GM12864 (cell line): Measurements from ENCODE around the gene MAMLD1.

Experiments used
- DNase-seq: peaks from one replicate; pipeline ENCODE4 v3.0.0-alpha.2; 2011; ENCODE audit warnings: low read depth
- H3K4me3 ChIP-seq: 2 replicates; pipeline ENCODE4 v1.5.1; 2011; ENCODE audit warnings: mild to moderate bottlenecking, low read depth, low read length, control low read depth
- TF ChIP-seq, protein P1 (sequence below): IDR thresholded peaks from 2 replicates; pipeline ENCODE4 v1.5.1; 2011; ENCODE audit warnings: low read depth, mild to moderate bottlenecking, moderate library complexity, low read length, control low read depth, inconsistent platforms; ENCODE audit errors: missing control alignments

MAMLD1 gene

DNA sequence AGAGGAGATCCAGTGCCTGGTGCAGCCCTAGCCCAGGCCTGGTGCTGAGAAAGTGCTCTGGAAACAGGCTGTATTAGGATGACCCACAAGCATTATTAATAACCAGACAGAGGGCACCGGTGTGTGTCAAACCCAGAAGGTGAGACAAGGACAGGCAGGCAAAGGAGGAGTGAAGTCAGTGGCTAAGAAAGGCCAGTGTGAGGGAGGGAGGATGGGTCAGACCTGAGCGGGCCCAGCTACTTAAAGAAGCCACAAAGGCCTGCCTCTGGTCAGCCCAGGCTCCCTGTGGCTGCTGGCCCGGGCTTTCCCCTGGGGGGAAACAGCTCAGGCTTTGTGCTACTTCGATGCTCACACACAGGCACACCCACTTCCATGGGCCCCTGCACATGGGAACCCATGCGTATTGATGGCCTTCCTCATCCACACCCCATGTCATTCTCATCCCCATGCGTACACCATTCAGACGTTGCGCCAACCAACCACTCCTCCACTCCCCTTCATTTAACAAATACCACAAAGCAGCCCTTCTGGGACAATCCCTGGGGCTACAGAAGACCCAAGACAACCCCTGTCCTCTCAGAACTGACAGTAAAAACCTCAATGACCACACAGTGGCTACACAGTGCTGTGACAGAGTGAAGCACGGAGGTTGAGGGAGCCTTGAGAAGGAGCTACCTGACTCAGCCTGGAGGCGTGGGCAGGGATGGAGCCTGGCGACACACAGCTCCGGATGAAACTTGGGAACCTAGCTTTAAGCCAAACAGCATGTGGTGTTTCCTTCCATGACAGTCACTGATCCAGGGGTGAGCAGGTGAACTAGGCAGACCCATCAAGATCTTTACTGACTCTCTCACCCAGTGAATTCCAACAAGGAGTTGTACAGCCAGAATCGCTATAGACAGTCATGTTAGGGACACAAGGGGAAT lies 180.4 kb downstream of the MAMLD1 start:
- H3K4me3 ChIP-seq = no peak overlapping the region
- TF ChIP-seq, protein P1, sequence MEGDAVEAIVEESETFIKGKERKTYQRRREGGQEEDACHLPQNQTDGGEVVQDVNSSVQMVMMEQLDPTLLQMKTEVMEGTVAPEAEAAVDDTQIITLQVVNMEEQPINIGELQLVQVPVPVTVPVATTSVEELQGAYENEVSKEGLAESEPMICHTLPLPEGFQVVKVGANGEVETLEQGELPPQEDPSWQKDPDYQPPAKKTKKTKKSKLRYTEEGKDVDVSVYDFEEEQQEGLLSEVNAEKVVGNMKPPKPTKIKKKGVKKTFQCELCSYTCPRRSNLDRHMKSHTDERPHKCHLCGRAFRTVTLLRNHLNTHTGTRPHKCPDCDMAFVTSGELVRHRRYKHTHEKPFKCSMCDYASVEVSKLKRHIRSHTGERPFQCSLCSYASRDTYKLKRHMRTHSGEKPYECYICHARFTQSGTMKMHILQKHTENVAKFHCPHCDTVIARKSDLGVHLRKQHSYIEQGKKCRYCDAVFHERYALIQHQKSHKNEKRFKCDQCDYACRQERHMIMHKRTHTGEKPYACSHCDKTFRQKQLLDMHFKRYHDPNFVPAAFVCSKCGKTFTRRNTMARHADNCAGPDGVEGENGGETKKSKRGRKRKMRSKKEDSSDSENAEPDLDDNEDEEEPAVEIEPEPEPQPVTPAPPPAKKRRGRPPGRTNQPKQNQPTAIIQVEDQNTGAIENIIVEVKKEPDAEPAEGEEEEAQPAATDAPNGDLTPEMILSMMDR = no peak
- no peak for DNase-seq

DNA sequence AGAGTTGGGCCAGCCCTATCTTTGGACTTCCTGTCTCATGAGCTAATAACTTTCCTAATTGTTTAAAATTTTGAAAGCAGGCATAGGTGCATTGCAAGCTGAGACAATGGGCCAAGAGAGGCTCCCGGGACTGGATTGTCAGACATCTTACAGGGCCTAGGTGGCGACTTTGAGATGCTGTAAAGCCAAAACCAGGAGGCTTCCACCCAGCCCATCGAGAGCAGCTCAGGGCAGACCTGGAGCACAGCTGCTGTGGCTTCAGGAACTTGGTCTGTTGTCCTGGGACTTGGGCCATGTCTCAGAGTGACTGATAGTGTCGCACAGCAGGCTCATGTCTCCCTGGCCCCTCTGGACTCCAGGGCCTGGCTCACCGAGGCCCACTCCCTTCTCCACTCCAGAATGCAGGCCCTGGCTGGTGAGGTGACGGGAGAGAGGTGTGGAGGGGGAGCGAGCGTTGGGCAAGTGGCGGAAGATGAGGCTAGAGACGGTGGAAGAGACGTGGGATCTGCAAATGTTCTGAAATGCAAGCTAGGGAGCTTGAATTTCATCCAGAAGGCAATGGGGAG lies 181.2 kb downstream of the MAMLD1 start:
- no peak for DNase-seq
- no peak overlapping the region for H3K4me3 ChIP-seq
- TF ChIP-seq, protein P1 = peak; percentile 21

DNA sequence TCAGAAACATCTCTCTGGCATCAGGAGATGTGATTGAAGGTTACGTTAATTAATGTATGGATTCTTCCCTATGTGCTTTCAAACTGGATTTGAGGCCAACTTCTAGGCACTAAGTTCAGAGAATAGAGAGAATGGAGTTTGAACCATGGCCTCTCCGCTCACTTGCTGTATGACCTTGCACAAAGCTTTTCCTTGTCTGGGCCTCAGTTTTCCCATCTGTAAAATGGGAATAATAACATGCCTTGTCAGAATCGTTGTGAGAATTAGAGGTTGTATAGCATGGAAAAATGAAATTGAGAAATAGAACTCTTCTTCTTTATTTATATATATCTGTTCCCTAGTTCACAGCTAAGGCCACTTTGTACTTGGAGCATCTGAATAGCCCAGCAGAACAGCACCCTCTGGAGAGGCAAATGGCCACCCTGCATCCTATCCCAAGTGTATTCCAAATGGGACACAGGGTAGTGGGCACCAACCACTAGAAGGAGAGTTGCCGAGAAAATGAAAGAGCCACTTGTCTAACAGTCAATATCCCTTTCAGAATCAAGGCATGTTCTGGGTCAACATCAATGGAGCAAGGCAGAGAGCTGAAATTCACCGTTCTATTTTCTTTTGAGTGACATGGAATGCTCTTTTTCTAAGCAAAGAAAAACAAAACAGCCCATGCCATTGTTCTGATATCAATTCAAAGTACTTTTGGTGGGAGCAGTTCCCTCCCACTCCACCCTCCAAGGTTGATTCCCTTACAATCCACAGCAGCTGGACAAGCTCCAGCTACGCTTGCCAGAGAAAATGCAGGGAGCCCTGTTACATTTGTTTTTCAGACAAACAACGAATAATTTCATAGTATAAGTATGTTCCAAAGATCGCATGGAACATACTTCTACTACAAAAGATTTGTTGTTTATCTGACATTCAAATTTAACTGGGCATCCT lies 182.0 kb downstream of the MAMLD1 start:
- TF ChIP-seq, protein P1 = no peak
- no peak overlapping the region for H3K4me3 ChIP-seq
- DNase-seq = no peak

DNA sequence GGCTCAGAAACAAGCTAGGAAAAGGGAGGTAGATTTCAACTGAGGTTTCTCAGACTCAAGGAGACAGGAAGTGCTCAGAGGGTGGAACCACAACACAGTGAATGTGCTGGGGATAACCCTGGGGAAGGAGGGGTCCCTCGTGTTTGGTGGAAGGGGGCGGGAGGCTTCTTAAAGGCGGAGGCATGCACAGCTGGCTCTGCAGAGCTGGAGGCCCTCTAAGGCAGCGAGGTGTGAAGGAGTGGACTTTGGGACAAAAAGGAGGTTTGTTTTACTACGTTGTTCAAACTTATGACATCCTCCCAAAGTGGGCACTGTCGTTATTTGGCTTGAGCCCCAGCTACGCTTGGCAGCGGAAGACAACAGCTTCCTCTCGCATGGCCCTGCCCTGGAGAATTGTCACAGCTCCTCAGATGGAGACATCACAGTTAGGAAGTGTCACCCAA lies 183.6 kb downstream of the MAMLD1 start:
- H3K4me3 ChIP-seq = no peak overlapping the region
- TF ChIP-seq, protein P1 = no peak
- no peak for DNase-seq

DNA sequence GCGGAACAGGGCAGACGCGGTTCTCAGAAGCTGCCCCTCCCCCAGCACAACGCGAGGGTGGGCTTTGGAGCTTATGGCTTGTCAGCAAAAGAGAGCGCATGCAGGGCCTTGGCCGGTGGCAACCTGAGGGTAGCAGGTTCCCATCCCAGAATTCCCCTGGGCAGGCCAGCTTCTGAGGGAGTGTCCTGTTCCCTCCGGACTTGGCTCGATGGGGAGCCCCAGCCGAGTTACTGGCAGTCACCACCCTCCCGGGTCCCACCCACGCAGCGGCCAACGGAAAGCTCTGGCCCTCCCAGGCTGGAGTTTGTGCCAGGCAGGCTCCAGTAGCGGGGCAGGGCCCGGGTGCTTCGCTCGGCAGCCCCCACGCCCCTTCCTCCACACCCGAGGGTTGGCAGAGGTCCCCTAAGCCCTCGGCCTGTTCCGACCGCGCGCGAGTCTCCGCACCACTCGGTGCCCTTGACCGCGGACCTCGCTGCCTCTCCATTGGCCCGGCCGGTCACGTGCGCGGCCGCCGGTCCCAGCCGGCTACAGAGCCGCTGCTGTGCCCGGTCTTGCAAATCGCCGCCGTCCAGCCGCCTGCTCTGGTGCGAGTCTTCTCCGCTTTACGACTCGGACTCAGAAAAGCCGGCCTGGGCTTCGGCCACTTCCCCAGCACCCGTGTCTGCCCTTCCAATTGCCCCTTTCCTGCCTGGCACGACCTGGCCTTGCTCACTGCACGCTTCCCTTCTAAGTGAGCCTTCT lies 184.4 kb downstream of the MAMLD1 start:
- no peak for DNase-seq
- peak overlapping the region; percentile 49 for H3K4me3 ChIP-seq

More for the DNA sequence above, 184.4 kb downstream of the MAMLD1 start:
- TF ChIP-seq, protein P1 = no peak
